ENCODE measurements around the gene UACA.

DNA sequence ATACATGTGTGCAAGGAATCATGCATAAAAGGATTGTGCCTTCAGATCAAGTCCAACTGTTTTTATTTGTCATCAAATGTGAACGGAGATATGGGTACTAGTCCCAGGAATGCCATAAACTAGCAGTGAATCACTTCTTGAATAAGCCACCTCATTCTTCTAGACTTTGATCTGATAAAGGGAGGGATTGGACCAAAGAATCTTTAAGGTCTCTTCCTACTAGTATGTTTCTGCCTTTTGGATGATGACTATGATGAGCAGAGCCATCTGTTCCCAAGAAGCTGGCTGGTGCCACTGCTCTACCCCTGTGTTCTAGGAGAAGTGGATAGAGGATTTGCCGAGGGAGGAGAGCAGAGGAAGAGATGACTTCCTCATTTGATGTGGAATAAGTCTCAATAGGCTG lies 28.8 kb upstream of the UACA start:
- TF ChIP-seq, protein P1, sequence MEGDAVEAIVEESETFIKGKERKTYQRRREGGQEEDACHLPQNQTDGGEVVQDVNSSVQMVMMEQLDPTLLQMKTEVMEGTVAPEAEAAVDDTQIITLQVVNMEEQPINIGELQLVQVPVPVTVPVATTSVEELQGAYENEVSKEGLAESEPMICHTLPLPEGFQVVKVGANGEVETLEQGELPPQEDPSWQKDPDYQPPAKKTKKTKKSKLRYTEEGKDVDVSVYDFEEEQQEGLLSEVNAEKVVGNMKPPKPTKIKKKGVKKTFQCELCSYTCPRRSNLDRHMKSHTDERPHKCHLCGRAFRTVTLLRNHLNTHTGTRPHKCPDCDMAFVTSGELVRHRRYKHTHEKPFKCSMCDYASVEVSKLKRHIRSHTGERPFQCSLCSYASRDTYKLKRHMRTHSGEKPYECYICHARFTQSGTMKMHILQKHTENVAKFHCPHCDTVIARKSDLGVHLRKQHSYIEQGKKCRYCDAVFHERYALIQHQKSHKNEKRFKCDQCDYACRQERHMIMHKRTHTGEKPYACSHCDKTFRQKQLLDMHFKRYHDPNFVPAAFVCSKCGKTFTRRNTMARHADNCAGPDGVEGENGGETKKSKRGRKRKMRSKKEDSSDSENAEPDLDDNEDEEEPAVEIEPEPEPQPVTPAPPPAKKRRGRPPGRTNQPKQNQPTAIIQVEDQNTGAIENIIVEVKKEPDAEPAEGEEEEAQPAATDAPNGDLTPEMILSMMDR (IDR thresholded peaks at IDR 0.05), result no peak
- no peak for TF ChIP-seq POLR2A (IDR thresholded peaks at IDR 0.05)
